ENCODE data around the gene TGFB2. TPM values are rescaled to one million over a fixed set of nuclear protein-coding genes. Genes with fewer than 3 reads are reported as not detected.

TGFB2 gene
- total RNA-seq, 4 donors from 2014 or later = 3.3 to 9.4 (median 6.8) TPM

GRCh38 chr1:218374401-218375353 lies 29.5 kb downstream of the TGFB2 start:
- WGBS, 2 donors (ENCODE audit: low coverage in 1 of 2) = 17 to 23% methylated on average over 6 to 7 of the region's 7 CpGs
- ATAC-seq = no peak
- Histone ChIP-seq H3K27me3 (no peaks in the 10 kb centered on the region), H3K9me3 (no peaks in the 10 kb centered on the region), H3K27ac (peak overlapping the region; percentile 23 to 67 (median 50)), H3K4me1 (peaks cover 5 to 60% (median 22%) of the 10 kb centered on the region in 3 donors), H3K36me3 (no peaks in the 10 kb centered on the region), H3K4me3 (no peak overlapping the region)
- TF ChIP-seq POLR2AphosphoS5 (IDR thresholded peaks at IDR 0.05) = no peak
- TF ChIP-seq POLR2A (IDR thresholded peaks at IDR 0.05) = no peak
- no peak for TF ChIP-seq CTCF (IDR thresholded peaks at IDR 0.05)
- TF ChIP-seq EP300 (IDR thresholded peaks at IDR 0.05) = no peak

GRCh38 chr1:218376722-218377121 lies 31.6 kb downstream of the TGFB2 start:
- 43 to 75% methylated on average over 1 to 2 of the region's 2 CpGs for WGBS, 2 donors (ENCODE audit: low coverage in 1 of 2)
- peaks cover 9 to 55% (median 30%) of the 10 kb centered on the region in 3 donors for H3K4me1 ChIP-seq
- no peaks in the 10 kb centered on the region for H3K27me3 ChIP-seq
- no peak for ATAC-seq
- H3K4me3 ChIP-seq = no peak overlapping the region
- no peaks in the 10 kb centered on the region for H3K36me3 ChIP-seq
- TF ChIP-seq EP300 (IDR thresholded peaks at IDR 0.05) = no peak
- TF ChIP-seq POLR2A (IDR thresholded peaks at IDR 0.05) = no peak
- no peak for TF ChIP-seq CTCF (IDR thresholded peaks at IDR 0.05)
- no peak for TF ChIP-seq POLR2AphosphoS5 (IDR thresholded peaks at IDR 0.05)
- H3K27ac ChIP-seq = no peak overlapping the region
- H3K9me3 ChIP-seq = no peaks in the 10 kb centered on the region

GRCh38 chr1:218377143-218377660 lies 32.1 kb downstream of the TGFB2 start:
- no peak for ATAC-seq
- no peaks in the 10 kb centered on the region for H3K9me3 ChIP-seq
- no peaks in the 10 kb centered on the region for H3K36me3 ChIP-seq
- 67 to 72% methylated on average over 2 to 4 of the region's 4 CpGs for WGBS, 2 donors (ENCODE audit: low coverage in 1 of 2)
- H3K4me3 ChIP-seq = no peak overlapping the region
- H3K27me3 ChIP-seq = no peaks in the 10 kb centered on the region
- H3K27ac ChIP-seq = no peak overlapping the region
- TF ChIP-seq EP300 (IDR thresholded peaks at IDR 0.05) (no peak), POLR2AphosphoS5 (IDR thresholded peaks at IDR 0.05) (no peak)
- peaks cover 9 to 50% (median 25%) of the 10 kb centered on the region in 3 donors for H3K4me1 ChIP-seq

- TF ChIP-seq POLR2AphosphoS5 (IDR thresholded peaks at IDR 0.05) = peak; percentile 76
- TF ChIP-seq EP300 (IDR thresholded peaks at IDR 0.05) = no peak
- no peak overlapping the region for H3K4me3 ChIP-seq
- H3K9me3 ChIP-seq = no peaks in the 10 kb centered on the region
- no peaks in the 10 kb centered on the region for H3K36me3 ChIP-seq
- peak overlapping the region in 2 of 4 donors; percentile 27 to 49 for H3K27ac ChIP-seq
- WGBS, 2 donors (ENCODE audit: low coverage in 1 of 2) = 64 to 65% methylated on average over 6 to 7 of the region's 7 CpGs
- H3K27me3 ChIP-seq = no peaks in the 10 kb centered on the region
- H3K4me1 ChIP-seq = peaks cover 4 to 25% (median 11%) of the 10 kb centered on the region in 3 donors
- ATAC-seq = peak; percentile 39
Observed at GRCh38 chr1:218380125-218380977, 35.2 kb downstream of the TGFB2 start.

- Histone ChIP-seq H3K27me3 (no peaks in the 10 kb centered on the region), H3K27ac (no peak overlapping the region), H3K4me3 (no peak overlapping the region), H3K9me3 (no peaks in the 10 kb centered on the region), H3K4me1 (peaks cover 4 to 22% (median 11%) of the 10 kb centered on the region in 3 donors), H3K36me3 (no peaks in the 10 kb centered on the region)
- 93 to 100% methylated on average over 4 of the region's 4 CpGs for WGBS, 2 donors (ENCODE audit: low coverage in 1 of 2)
- TF ChIP-seq CTCF (IDR thresholded peaks at IDR 0.05) = no peak
- no peak for TF ChIP-seq EP300 (IDR thresholded peaks at IDR 0.05)
- no peak for TF ChIP-seq POLR2A (IDR thresholded peaks at IDR 0.05)
- no peak for TF ChIP-seq POLR2AphosphoS5 (IDR thresholded peaks at IDR 0.05)
- no peak for ATAC-seq
Observed at GRCh38 chr1:218382261-218382660, 37.1 kb downstream of the TGFB2 start.

Data from gastroesophageal sphincter (tissue), 4 donors.